Endothelial cell of umbilical vein (primary cell): ENCODE measurements around the gene TRAPPC2L. TPM values are rescaled to one million over a fixed set of nuclear protein-coding genes. Genes with fewer than 3 reads are reported as not detected.

Source experiments
- BruUV-seq: library from RNA; stranded (reverse); fragments of 400-500 nt; replicated peaks from 2 replicates; lab custom pipeline; 2021; lab: Mats Ljungman, UMichigan
- CTCF ChIA-PET: fragments of 300-600, 350-600 bp; sonication (Branson Sonifier 250); formaldehyde crosslinking; loops from one replicate; lab custom pipeline; 2021; ENCODE audit warnings: antibody characterized with exemption, inconsistent platforms; lab: Charles Lee
- POLR2A ChIA-PET: fragments of 300-600, 350-600 bp; sonication (Branson Sonifier 250); formaldehyde crosslinking; loops from one replicate; lab custom pipeline; 2021; ENCODE audit warnings: antibody characterized with exemption, inconsistent platforms; lab: Charles Lee
- DNase-seq: peaks from one replicate; pipeline ENCODE4 v3.0.0-alpha.2; 2011; ENCODE audit warnings: low read depth, low spot score
- FAIRE-seq: peaks from 2 replicates; lab custom pipeline; 2011; peaks lifted over from hg19 to GRCh38; lab: Jason Lieb, UNC
- H2AFZ ChIP-seq: 2 replicates; pipeline ENCODE4 v1.6.0; 2012; ENCODE audit warnings: low read depth, low read length, control low read depth, inconsistent platforms
- H3K27ac ChIP-seq: 2 replicates; pipeline ENCODE4 v1.5.1; 2011; ENCODE audit warnings: low read depth, mild to moderate bottlenecking, control low read depth, low read length, moderate library complexity; ENCODE audit not compliant: insufficient read depth
- H3K27me3 ChIP-seq, 2 experiments: 2 replicates each; pipeline versions ENCODE4 v1.6.0 to v1.6.1; 2011; ENCODE audit warnings: low read length in 2 of 2, mixed read lengths in 1 of 2; ENCODE audit not compliant: control insufficient read depth in 2 of 2, insufficient read depth in 2 of 2
- H3K36me3 ChIP-seq, 2 experiments: 2 replicates in 1 of 2; 3 replicates in 1 of 2; pipeline ENCODE4 v1.5.1; 2011; ENCODE audit warnings: low read length in 2 of 2, mild to moderate bottlenecking in 1 of 2, moderate library complexity in 1 of 2; ENCODE audit not compliant: control insufficient read depth in 2 of 2, insufficient read depth in 2 of 2; ENCODE audit errors: extremely low read depth in 1 of 2
- H3K4me1 ChIP-seq: 3 replicates; pipeline ENCODE4 v1.5.1; 2011; ENCODE audit warnings: mild to moderate bottlenecking, low read length; ENCODE audit not compliant: control insufficient read depth, insufficient read depth; ENCODE audit errors: extremely low read depth
- H3K4me2 ChIP-seq: 2 replicates; pipeline ENCODE4 v1.6.1; 2011; ENCODE audit warnings: low read length, control low read depth, mixed read lengths; ENCODE audit not compliant: insufficient read depth
- H3K4me3 ChIP-seq, 3 experiments: fragments of 200-600 bp in 1 of 3; sonication (generic), shearing (Covaris generic) in 1 of 3; replicated peaks in 1 of 3; 2 replicates each; pipeline ENCODE4 v1.5.1; 2011 to 2016; ENCODE audit warnings: control low read depth in 3 of 3, low read length in 3 of 3, mild to moderate bottlenecking in 2 of 3, inconsistent platforms in 1 of 3, low read depth in 1 of 3, moderate library complexity in 1 of 3; ENCODE audit not compliant: insufficient read depth in 1 of 3
- H3K79me2 ChIP-seq: 2 replicates; pipeline ENCODE4 v1.6.0; 2012; ENCODE audit warnings: low read length, inconsistent platforms; ENCODE audit not compliant: control insufficient read depth, insufficient read depth
- H3K9ac ChIP-seq: replicated peaks from 2 replicates; pipeline ENCODE3; 2011; ENCODE audit warnings: low read length, control low read depth; ENCODE audit not compliant: insufficient read depth; ENCODE audit errors: extremely low read depth
- H3K9me1 ChIP-seq: replicated peaks from 3 replicates; pipeline ENCODE4 v1.6.0; 2011; ENCODE audit warnings: mild to moderate bottlenecking, low read length; ENCODE audit not compliant: control insufficient read depth, insufficient read depth; ENCODE audit errors: extremely low read depth
- H3K9me3 ChIP-seq: replicated peaks from 2 replicates; pipeline ENCODE4 v1.5.1; 2012; ENCODE audit warnings: low read length, inconsistent platforms; ENCODE audit not compliant: control insufficient read depth, insufficient read depth
- H4K20me1 ChIP-seq: replicated peaks from 2 replicates; pipeline ENCODE3; 2011; ENCODE audit warnings: mild to moderate bottlenecking, low read length; ENCODE audit not compliant: control insufficient read depth, insufficient read depth; ENCODE audit errors: extremely low read depth
- CTCF ChIP-seq, 2 donors: IDR thresholded peaks; 1 replicate in 1 of 2; 2 replicates in 1 of 2; pipeline ENCODE4 v1.5.1; 2011; ENCODE audit warnings: low read length in 2 of 2, mild to moderate bottlenecking in 2 of 2, moderate library complexity in 2 of 2, control low read depth in 1 of 2, inconsistent platforms in 1 of 2, low read depth in 1 of 2; ENCODE audit not compliant: insufficient read depth in 1 of 2; ENCODE audit errors: extremely low read depth in 1 of 2
- EZH2 ChIP-seq: IDR thresholded peaks from 2 replicates; pipeline ENCODE4 v1.6.1; 2012; ENCODE audit warnings: borderline replicate concordance, low read depth, mild to moderate bottlenecking, moderate library complexity, low read length, inconsistent platforms; ENCODE audit not compliant: severe bottlenecking
- FOS ChIP-seq: IDR thresholded peaks from 2 replicates; pipeline ENCODE4 v1.6.1; 2011; ENCODE audit warnings: mild to moderate bottlenecking, low read length, moderate library complexity, borderline replicate concordance; ENCODE audit not compliant: insufficient read depth
- GATA2 ChIP-seq: IDR thresholded peaks from 2 replicates; pipeline ENCODE4 v1.7.0; 2011; ENCODE audit warnings: low read depth, mild to moderate bottlenecking, moderate library complexity, mixed read lengths, low read length; ENCODE audit not compliant: insufficient read length, insufficient read depth
- JUN ChIP-seq: IDR thresholded peaks from 2 replicates; pipeline ENCODE4 v1.6.1; 2011; ENCODE audit warnings: borderline replicate concordance, low read depth; ENCODE audit not compliant: insufficient read length, insufficient read depth
- MAX ChIP-seq: IDR thresholded peaks from 2 replicates; pipeline ENCODE4 v1.6.1; 2011; ENCODE audit not compliant: insufficient read depth, insufficient read length
- MYC ChIP-seq: IDR thresholded peaks from one replicate; pipeline ENCODE4 v1.6.1; 2011; ENCODE audit warnings: mild to moderate bottlenecking, low read depth, low read length
- POLR2A ChIP-seq: IDR thresholded peaks from 2 replicates; pipeline ENCODE4 v1.6.1; 2012; ENCODE audit warnings: low read depth, mild to moderate bottlenecking, control low read depth, low read length
- POLR2AphosphoS5 ChIP-seq: IDR thresholded peaks from 2 replicates; pipeline ENCODE4 v1.6.1; 2012; ENCODE audit warnings: low read depth, mild to moderate bottlenecking, control low read depth, low read length, moderate library complexity; ENCODE audit not compliant: insufficient read depth
- dilution Hi-C: fragments of 300-500 bp; cut with MboI; formaldehyde crosslinking; loops from one replicate; pipeline ENCODE4 v1.15.0; 2019; ENCODE audit warnings: low sequenced_read_pairs; ENCODE audit not compliant: extremely low pct_ligation_motif_present
- intact Hi-C: fragments of 100-400 bp; cut with micrococcal nuclease; formaldehyde crosslinking; loops from one replicate; pipeline ENCODE4 v1.10.0; 2022
- polyA plus RNA-seq, 4 experiments: library from polyadenylated mRNA; depleted of rRNA in 3 of 4; stranded (reverse) in 3 of 4; unstranded in 1 of 4; fragments of >200 nt; gene quantifications; 2 replicates each; pipeline versions ENCODE4 v1.2.1 to v1.2.3, GENCODE V29; 2011 to 2012; ENCODE audit warnings: missing spikeins in 1 of 4
- total RNA-seq: library from RNA; stranded (reverse); gene quantifications from 2 replicates; pipeline ENCODE4 v1.2.3, GENCODE V29; 2021

The TRAPPC2L gene
- total and polyA plus RNA-seq, 2 donors (not counting 3 experiments of a cell fraction or from before 2014, with no cell fraction given), result 61.9 to 131 TPM

- H3K4me2 ChIP-seq, result no peak overlapping the region
- TSS peak; percentile 30 for BruUV-seq
- H2AFZ ChIP-seq, result no peak overlapping the region
- ChIA-PET CTCF (no interaction called here), POLR2A (no interaction called here)
- intact Hi-C loops, result no loop called here
- no peak overlapping the region for H3K9ac ChIP-seq
- no peak for DNase-seq
- no peaks in the 10 kb centered on the region for H3K9me3 ChIP-seq
- dilution Hi-C loops, result no loop called here
- H3K4me3 ChIP-seq, result no peak overlapping the region
- H3K9me1 ChIP-seq, result no peaks in the 10 kb centered on the region
- FAIRE-seq, result no peak
- H3K4me1 ChIP-seq, result peaks cover 4% of the 10 kb centered on the region
- H3K79me2 ChIP-seq, result peaks cover 4% of the 10 kb centered on the region
- peaks cover 0 to 6% of the 10 kb centered on the region in 2 experiments for H3K36me3 ChIP-seq
- H3K27me3 ChIP-seq, result no peaks in the 10 kb centered on the region
- no peak overlapping the region for H3K27ac ChIP-seq
- no peaks in the 10 kb centered on the region for H4K20me1 ChIP-seq
- no peak for TF ChIP-seq GATA2
- no peak for TF ChIP-seq POLR2A
- no peak for TF ChIP-seq MAX
- TF ChIP-seq FOS, result no peak
- TF ChIP-seq JUN, result no peak
- TF ChIP-seq MYC, result no peak
- no peak for TF ChIP-seq CTCF (IDR thresholded peaks at IDR 0.05; ENCODE audit: extremely low read depth in 1 of 2, insufficient read depth in 1 of 2, low read depth in 1 of 2, low read length in 2 of 2)
- TF ChIP-seq POLR2AphosphoS5, result no peak
- no peak for TF ChIP-seq EZH2
Measured at GRCh38 chr16:88855176-88855575, 1.8 kb upstream of the TRAPPC2L start.
